Prostate gland (tissue), 2 donors: Measurements from ENCODE around the gene SLC66A2. TPM values are rescaled to one million over a fixed set of nuclear protein-coding genes. Genes with fewer than 3 reads are reported as not detected.

Experiments used
- DNase-seq: peaks from one replicate; pipeline ENCODE4 v3.0.0-alpha.2; 2019; ENCODE audit warnings: low spot score
- H3K27ac ChIP-seq, 2 donors: fragments of 200-600 bp; sonication (generic); 2 replicates each; pipeline ENCODE4 v1.5.1; 2017 to 2019
- H3K27me3 ChIP-seq: fragments of 200-600 bp; sonication (generic); replicated peaks from 2 replicates; pipeline ENCODE4 v1.5.1; 2019; ENCODE audit not compliant: insufficient read depth
- H3K36me3 ChIP-seq, 2 donors: fragments of 200-600 bp; sonication (generic); 1 replicate in 1 of 2; 2 replicates in 1 of 2; pipeline versions ENCODE4 v1.5.1 to v1.8.1; 2017 to 2019
- H3K4me1 ChIP-seq: fragments of 200-600 bp; sonication (generic); replicated peaks from 2 replicates; pipeline ENCODE4 v1.5.1; 2019
- H3K4me3 ChIP-seq, 2 donors: fragments of 200-600 bp; sonication (generic); 2 replicates each; pipeline ENCODE4 v1.5.1; 2017 to 2019
- H3K9me3 ChIP-seq: fragments of 200-600 bp; sonication (generic); 2 replicates; pipeline ENCODE4 v1.5.1; 2017
- POLR2A ChIP-seq: fragments of 450-650 bp; IDR thresholded peaks from one replicate; pipeline ENCODE4 v1.6.1; 2016; ENCODE audit warnings: antibody characterized with exemption, mild to moderate bottlenecking
- POLR2AphosphoS5 ChIP-seq: sonication (generic); formaldehyde crosslinking; IDR thresholded peaks from one replicate; pipeline ENCODE4 v1.6.1; 2017; ENCODE audit warnings: antibody characterized with exemption
- WGBS: methylation state at CpG from one replicate; pipeline ENCODE4 v1.1.5; 2018; 5-methylcytosine and 5-hydroxymethylcytosine counted together
- intact Hi-C: fragments of 100-400 bp; cut with DNase I; formaldehyde crosslinking; loops from one replicate; pipeline ENCODE4 v1.14.2; 2022
- total RNA-seq, 2 donors: library from RNA; depleted of rRNA; stranded (reverse); fragments of >200 nt; gene quantifications; one replicate each; pipeline ENCODE4 v1.1.0, GENCODE V29; 2016
- TF ChIP-seq, protein P1 (sequence below), 4 experiments: fragments of 200-600 bp in 2 of 4; fragments of 450-650 bp in 2 of 4; sonication (generic) in 2 of 4; IDR thresholded peaks; 1 replicate in 3 of 4; 2 replicates in 1 of 4; pipeline ENCODE4 v1.5.1; 2016 to 2019; ENCODE audit warnings: antibody characterized with exemption in 4 of 4, mild to moderate bottlenecking in 2 of 4, moderate library complexity in 2 of 4

The SLC66A2 gene
- total RNA-seq, 2 donors from 2014 or later: 37.6 to 74.1 TPM

DNA sequence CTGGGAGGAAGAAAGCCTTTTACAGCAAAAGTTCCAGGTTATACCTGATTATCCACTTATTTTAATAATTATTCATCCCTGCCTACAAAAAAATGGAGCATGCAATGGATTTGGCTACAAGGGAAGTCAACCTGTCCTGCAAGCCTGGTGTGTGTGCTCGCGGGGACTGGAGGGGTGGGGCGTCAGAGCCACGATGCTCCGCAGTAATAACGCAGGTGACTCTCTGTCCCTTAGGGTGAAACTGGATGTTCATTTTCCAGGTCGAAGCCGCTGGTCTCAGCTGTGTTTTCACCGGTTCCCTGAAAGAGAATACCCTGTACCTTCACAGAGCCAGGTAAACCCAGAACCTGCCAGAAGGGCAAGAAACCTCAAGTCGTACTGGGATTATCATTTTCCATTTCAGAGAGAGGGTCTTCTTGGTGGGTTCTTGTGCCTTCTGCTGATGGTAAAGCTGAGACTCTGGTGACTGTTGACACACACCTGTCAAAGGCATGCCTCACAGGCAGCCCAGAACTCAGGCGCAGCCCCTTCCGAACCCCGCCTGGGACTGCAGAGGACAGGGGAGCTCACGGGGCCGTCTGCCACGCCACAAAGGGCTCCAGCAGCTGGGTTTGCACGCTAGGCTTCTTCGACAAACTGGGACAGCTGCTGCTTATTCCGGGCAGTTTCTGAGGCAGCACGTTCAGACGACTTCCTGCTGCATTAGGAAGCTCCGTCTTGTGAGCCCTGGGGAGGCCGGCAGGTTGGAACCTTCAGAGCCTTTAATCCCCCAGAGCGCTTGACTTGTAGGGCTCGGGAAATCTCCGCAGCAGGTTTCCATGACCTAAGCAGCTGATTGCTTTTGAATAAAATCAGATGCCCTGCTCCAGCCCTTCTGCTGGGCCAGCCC is 95.1 kb downstream of the SLC66A2 start:
- TF ChIP-seq POLR2AphosphoS5: no peak
- TF ChIP-seq, protein P1, sequence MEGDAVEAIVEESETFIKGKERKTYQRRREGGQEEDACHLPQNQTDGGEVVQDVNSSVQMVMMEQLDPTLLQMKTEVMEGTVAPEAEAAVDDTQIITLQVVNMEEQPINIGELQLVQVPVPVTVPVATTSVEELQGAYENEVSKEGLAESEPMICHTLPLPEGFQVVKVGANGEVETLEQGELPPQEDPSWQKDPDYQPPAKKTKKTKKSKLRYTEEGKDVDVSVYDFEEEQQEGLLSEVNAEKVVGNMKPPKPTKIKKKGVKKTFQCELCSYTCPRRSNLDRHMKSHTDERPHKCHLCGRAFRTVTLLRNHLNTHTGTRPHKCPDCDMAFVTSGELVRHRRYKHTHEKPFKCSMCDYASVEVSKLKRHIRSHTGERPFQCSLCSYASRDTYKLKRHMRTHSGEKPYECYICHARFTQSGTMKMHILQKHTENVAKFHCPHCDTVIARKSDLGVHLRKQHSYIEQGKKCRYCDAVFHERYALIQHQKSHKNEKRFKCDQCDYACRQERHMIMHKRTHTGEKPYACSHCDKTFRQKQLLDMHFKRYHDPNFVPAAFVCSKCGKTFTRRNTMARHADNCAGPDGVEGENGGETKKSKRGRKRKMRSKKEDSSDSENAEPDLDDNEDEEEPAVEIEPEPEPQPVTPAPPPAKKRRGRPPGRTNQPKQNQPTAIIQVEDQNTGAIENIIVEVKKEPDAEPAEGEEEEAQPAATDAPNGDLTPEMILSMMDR (IDR thresholded peaks at IDR 0.05): no peak
- TF ChIP-seq POLR2A: no peak

DNA sequence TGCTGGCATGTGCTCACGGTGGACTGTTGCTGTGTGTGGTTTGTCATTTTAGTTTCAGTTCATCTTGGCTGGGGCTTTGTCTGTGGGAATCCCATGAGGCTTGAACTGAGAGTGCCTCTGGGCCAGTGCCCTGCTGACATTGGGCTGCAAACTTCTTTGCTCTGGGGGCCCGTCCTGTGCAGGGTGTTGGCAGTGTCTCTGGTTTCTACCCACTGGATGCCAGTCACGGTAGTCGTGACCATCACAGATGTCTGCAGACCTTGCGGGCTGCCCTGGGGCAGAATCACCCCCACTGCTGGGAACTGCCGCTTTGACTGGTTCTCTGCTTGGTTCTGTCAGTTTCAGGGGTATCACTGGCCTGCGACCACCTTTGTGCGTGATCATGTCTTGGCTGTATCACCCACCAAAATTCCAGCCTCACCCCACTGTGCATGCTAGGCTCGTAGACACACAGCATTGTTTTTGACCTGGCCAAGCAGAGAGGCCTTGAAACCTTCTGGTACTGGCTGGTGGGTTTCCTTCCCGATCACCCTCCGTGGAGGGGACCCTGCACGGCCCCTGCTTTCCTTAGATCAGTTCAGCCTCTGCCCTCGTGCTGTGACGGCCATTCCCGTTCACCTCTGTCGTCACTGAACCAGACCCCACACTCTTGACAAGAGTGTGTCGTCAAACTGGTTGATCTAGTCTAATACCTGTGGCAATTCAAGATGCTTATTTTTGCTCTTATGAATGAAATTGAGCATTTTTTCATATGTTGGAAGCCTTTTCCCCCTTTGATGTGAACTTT is 96.1 kb downstream of the SLC66A2 start:
- intact Hi-C loops: no loop called here
- H3K4me3 ChIP-seq: no peak overlapping the region
- no peaks in the 10 kb centered on the region for H3K27me3 ChIP-seq
- WGBS: 69% methylated on average over 17 of the region's 17 CpGs
- TF ChIP-seq, protein P1 (IDR thresholded peaks at IDR 0.05): no peak
- TF ChIP-seq POLR2A (no peak), POLR2AphosphoS5 (no peak)
- DNase-seq: no peak
- no peak overlapping the region for H3K27ac ChIP-seq
- H3K4me1 ChIP-seq: peaks cover 6% of the 10 kb centered on the region
- H3K36me3 ChIP-seq: no peaks in the 10 kb centered on the region
- no peaks in the 10 kb centered on the region for H3K9me3 ChIP-seq

More for the DNA sequence above, 95.1 kb downstream of the SLC66A2 start:
- DNase-seq: no peak
- H3K36me3 ChIP-seq: no peaks in the 10 kb centered on the region
- 18% methylated on average over 26 of the region's 26 CpGs for WGBS
- H3K27me3 ChIP-seq: no peaks in the 10 kb centered on the region
- H3K4me3 ChIP-seq: no peak overlapping the region
- no peaks in the 10 kb centered on the region for H3K9me3 ChIP-seq
- H3K27ac ChIP-seq: no peak overlapping the region
- peaks cover 6% of the 10 kb centered on the region for H3K4me1 ChIP-seq
- intact Hi-C loops: no loop called here

DNA sequence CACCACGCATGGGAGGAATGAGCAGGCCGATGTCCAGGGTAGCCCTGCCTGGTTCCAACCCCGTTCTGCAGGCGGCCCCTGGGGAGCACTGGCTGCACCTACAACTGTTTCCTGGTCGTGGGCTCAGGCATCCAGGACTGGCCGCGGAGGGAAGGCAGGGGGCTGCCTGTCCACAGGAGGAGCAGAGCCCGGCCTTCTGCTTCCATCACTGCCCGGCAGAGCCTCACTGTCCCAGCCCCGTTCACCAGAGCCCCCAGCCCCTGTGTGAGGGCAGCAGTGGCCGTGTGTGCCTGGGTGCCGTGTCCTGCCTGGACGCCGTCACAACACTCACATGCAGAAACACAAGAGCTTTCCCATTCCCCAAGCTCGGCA is 97.5 kb downstream of the SLC66A2 start:
- TF ChIP-seq, protein P1 (IDR thresholded peaks at IDR 0.05): no peak
- no peak for TF ChIP-seq POLR2A
- TF ChIP-seq POLR2AphosphoS5: no peak
- no peaks in the 10 kb centered on the region for H3K36me3 ChIP-seq
- H3K4me3 ChIP-seq: no peak overlapping the region
- peaks cover 6% of the 10 kb centered on the region for H3K4me1 ChIP-seq
- 86% methylated on average over 14 of the region's 15 CpGs for WGBS
- no peak for DNase-seq
- no peaks in the 10 kb centered on the region for H3K9me3 ChIP-seq
- no peak overlapping the region for H3K27ac ChIP-seq
- H3K27me3 ChIP-seq: no peaks in the 10 kb centered on the region
- intact Hi-C loops: no loop called here

DNA sequence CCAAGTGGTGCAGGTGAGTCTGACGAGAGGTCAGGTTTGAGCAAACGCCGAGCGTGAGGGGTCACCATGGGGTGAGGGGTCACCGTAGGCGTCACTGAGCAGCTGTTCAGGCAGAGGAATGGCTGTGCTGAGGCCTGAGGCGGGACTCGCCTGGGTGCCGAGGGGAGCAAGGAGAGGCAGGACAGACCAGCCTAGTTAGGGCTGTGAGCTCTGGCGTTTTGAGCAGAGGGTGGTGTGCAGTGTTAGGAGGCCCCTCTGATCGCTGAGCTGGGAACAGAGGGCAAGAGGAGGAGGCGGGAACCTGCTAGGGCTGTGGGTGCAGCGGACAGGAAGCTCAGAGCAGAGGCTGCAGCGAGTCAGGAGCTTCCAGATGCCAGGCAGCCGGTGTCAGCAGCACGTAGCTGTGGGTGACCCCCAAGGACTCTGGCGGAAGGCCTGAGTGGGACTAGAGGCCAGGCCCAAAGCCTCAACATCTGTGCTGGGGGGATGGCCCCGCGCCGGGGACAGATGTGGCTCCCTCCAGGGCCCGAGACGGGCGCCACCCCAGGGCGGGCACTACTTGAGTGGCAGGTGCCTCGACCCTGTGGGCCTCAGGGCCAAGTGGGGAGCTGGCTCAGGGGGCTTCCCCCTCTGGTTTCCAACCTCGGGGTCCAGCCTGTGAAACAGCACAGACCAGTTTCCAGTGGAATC is 98.0 kb downstream of the SLC66A2 start:
- TF ChIP-seq POLR2AphosphoS5 (no peak), POLR2A (no peak)
- TF ChIP-seq, protein P1 (IDR thresholded peaks at IDR 0.05): no peak
- WGBS: 74% methylated on average over 23 of the region's 26 CpGs
- no peak overlapping the region for H3K4me3 ChIP-seq
- no peaks in the 10 kb centered on the region for H3K9me3 ChIP-seq
- peaks cover 6% of the 10 kb centered on the region for H3K4me1 ChIP-seq
- H3K27me3 ChIP-seq: no peaks in the 10 kb centered on the region
- H3K36me3 ChIP-seq: no peaks in the 10 kb centered on the region
- H3K27ac ChIP-seq: no peak overlapping the region
- intact Hi-C loops: no loop called here
- no peak for DNase-seq
